Measurements from ENCODE around the gene LYZL4. TPM values are rescaled to one million over a fixed set of nuclear protein-coding genes. Genes with fewer than 3 reads are reported as not detected.

Gene LYZL4
- total RNA-seq, 6 experiments from 2014 or later: not detected

DNA sequence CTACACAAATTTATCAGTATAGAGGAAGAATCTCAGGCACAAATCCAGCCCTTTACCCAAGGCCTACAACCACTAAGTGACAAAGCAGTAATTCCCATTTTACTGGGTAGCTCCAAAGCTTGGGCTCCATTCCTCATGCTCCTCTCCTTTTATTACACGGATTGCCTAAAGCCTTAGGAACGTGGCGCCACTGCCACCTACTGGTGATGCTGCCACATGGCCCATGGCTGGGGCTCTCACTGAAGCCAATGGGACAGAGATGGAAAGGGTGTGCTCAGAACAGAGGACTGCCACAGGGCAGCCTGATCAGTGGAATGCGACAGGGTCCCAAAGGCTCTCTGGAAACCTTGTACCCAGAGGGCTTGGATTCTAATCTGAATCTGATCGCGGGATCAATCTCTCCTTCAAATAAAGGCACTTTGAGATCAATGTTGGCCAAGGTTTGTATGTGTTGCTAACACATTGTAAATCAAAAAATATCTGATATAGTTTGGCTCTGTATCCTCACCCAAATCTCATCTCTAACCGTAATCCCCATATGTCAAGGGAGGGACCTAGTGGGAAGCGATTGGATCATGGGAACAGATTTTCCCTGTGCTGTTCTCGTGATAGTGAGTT is 33.5 kb upstream of the LYZL4 start:
- H3K9me3 ChIP-seq: no peaks in the 10 kb centered on the region
- H3K4me1 ChIP-seq: no peaks in the 10 kb centered on the region
- TF ChIP-seq POLR2A (IDR thresholded peaks at IDR 0.05): no peak
- TF ChIP-seq, protein P1, sequence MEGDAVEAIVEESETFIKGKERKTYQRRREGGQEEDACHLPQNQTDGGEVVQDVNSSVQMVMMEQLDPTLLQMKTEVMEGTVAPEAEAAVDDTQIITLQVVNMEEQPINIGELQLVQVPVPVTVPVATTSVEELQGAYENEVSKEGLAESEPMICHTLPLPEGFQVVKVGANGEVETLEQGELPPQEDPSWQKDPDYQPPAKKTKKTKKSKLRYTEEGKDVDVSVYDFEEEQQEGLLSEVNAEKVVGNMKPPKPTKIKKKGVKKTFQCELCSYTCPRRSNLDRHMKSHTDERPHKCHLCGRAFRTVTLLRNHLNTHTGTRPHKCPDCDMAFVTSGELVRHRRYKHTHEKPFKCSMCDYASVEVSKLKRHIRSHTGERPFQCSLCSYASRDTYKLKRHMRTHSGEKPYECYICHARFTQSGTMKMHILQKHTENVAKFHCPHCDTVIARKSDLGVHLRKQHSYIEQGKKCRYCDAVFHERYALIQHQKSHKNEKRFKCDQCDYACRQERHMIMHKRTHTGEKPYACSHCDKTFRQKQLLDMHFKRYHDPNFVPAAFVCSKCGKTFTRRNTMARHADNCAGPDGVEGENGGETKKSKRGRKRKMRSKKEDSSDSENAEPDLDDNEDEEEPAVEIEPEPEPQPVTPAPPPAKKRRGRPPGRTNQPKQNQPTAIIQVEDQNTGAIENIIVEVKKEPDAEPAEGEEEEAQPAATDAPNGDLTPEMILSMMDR (IDR thresholded peaks at IDR 0.05): peak; percentile 91 to 99 (median 99)
- peak; percentile 98 to 99 (median 98) for ATAC-seq
- no peaks in the 10 kb centered on the region for H3K36me3 ChIP-seq
- no peaks in the 10 kb centered on the region for H3K27me3 ChIP-seq
- no peak overlapping the region for H3K4me3 ChIP-seq
- 18% methylated on average over 9 of the region's 9 CpGs for WGBS (ENCODE audit: insufficient coverage, low coverage, low lambda C conversion rate, missing lambda C conversion rate)
- intact Hi-C loops (cut with DNase I): loop anchor here in 1 of 2 donors (5.0 kb wide), 1 partner anchor 212 kb away; no protein-coding TSS in a partner anchor
- H3K27ac ChIP-seq: no peak overlapping the region
- peak; percentile 82 to 88 (median 86) for DNase-seq

DNA sequence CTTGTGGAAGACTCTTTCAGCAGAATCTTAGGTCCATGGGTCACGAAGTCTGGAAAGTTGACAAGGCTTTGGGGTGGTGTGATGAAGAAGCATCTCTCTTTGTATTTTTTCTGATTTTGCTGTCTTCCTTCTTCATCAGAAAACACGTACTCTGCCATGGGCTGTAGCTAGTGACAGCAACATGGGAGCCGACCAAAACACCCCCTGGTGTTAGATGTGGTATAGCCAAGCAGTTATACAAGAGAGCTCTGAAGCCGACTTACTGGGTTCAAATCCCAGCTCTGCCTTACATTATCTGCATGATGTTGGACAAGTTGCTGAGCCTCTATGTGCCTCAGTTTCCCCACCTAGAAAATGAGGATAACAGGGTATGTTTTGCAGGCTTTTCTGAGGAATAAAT is 32.9 kb upstream of the LYZL4 start:
- H3K4me1 ChIP-seq: no peaks in the 10 kb centered on the region
- TF ChIP-seq, protein P1 (IDR thresholded peaks at IDR 0.05): no peak
- no peak for TF ChIP-seq POLR2A (IDR thresholded peaks at IDR 0.05)
- H3K27me3 ChIP-seq: no peaks in the 10 kb centered on the region
- ATAC-seq (no peak), DNase-seq (no peak)
- no peaks in the 10 kb centered on the region for H3K36me3 ChIP-seq
- no peak overlapping the region for H3K4me3 ChIP-seq
- 48% methylated on average over 3 of the region's 4 CpGs for WGBS (ENCODE audit: insufficient coverage, low coverage, low lambda C conversion rate, missing lambda C conversion rate)
- no peak overlapping the region for H3K27ac ChIP-seq
- H3K9me3 ChIP-seq: no peaks in the 10 kb centered on the region
- intact Hi-C loops (cut with DNase I): loop anchor here in 1 of 2 donors (5.0 kb wide), 1 partner anchor 211 kb away; no protein-coding TSS in a partner anchor

DNA sequence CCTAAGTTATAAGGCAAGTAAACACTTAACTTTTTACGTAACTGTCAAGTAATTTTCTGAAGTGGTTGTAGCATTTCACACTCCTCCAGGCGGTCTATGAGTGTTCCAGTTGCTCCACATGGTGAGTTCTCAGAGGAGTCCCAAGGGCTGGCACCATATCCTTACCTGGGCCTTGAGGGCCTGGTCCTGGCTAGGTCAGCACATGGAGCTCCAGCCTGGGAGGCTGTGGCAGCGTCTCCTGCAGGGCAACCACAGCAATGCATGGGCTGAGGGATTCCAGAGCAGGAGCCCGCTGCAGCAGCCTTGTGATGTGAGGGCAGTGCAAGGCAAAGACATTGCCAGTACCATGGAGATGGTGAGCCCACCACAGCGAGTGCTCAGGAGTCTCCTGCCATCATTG is 32.2 kb upstream of the LYZL4 start:
- 66% methylated on average over 2 of the region's 5 CpGs for WGBS (ENCODE audit: insufficient coverage, low coverage, low lambda C conversion rate, missing lambda C conversion rate)

DNA sequence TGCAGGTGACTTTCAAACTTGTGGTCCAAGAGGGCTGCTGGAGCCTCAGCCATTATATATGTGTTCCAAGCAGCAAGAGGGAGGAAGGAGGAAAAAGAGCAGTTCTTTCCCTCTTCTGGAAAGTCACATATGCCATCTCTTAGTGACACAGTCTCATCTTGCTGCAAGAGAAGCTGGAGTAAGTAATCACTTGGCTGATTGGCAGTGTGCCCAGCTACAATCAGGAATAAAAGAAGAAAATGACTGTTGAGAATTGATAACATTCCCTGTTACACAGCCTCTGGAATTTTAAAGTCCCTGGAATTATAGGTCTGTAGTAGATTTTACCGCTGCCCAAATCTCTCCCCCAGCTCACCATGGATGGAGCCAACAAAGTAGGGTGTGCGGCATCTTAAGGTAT is 31.4 kb upstream of the LYZL4 start:
- intact Hi-C loops (cut with DNase I): loop anchor here in 1 of 2 donors (5.0 kb wide), 1 partner anchor 209 kb away; no protein-coding TSS in a partner anchor
- WGBS (ENCODE audit: insufficient coverage, low coverage, low lambda C conversion rate, missing lambda C conversion rate): 94% methylated on average over 2 of the region's 2 CpGs
- TF ChIP-seq, protein P1 (IDR thresholded peaks at IDR 0.05): no peak
- TF ChIP-seq POLR2A (IDR thresholded peaks at IDR 0.05): no peak

More for the DNA sequence above, 32.2 kb upstream of the LYZL4 start:
- DNase-seq (no peak), ATAC-seq (no peak)
- H3K27ac ChIP-seq: no peak overlapping the region
- no peaks in the 10 kb centered on the region for H3K9me3 ChIP-seq
- H3K36me3 ChIP-seq: no peaks in the 10 kb centered on the region
- H3K27me3 ChIP-seq: no peaks in the 10 kb centered on the region
- TF ChIP-seq POLR2A (IDR thresholded peaks at IDR 0.05): no peak
- TF ChIP-seq, protein P1 (IDR thresholded peaks at IDR 0.05): no peak
- H3K4me3 ChIP-seq: no peak overlapping the region
- no peaks in the 10 kb centered on the region for H3K4me1 ChIP-seq
- intact Hi-C loops (cut with DNase I): loop anchor here in 1 of 2 donors (5.0 kb wide), 1 partner anchor 210 kb away; no protein-coding TSS in a partner anchor

More for the DNA sequence above, 31.4 kb upstream of the LYZL4 start:
- H3K4me3 ChIP-seq: no peak overlapping the region
- H3K4me1 ChIP-seq: no peaks in the 10 kb centered on the region
- H3K27me3 ChIP-seq: no peaks in the 10 kb centered on the region
- ATAC-seq (no peak), DNase-seq (no peak)
- H3K9me3 ChIP-seq: no peaks in the 10 kb centered on the region
- H3K36me3 ChIP-seq: no peaks in the 10 kb centered on the region
- H3K27ac ChIP-seq: no peak overlapping the region

All from right lobe of liver (tissue), 6 donors.